Duodenal mucosa (tissue), 2 donors: ENCODE measurements around the gene COMMD7.
"Not testable (repeated sequence)": the region's sequence is repeated elsewhere in the genome, so short reads cannot be mapped to it uniquely, and the experiment has no call there.

Experiments
- H3K27ac ChIP-seq: one replicate; pipeline ENCODE4 v1.7.0; 2013; ENCODE audit warnings: low read depth, low read length
- H3K27me3 ChIP-seq, 2 donors: one replicate each; pipeline ENCODE4 v1.7.0; 2013; ENCODE audit warnings: low read length in 2 of 2, control low read depth in 1 of 2; ENCODE audit not compliant: insufficient read depth in 2 of 2, control insufficient read depth in 1 of 2
- H3K36me3 ChIP-seq, 2 donors: one replicate each; pipeline ENCODE4 v1.7.0; 2013; ENCODE audit warnings: low read length in 2 of 2, control low read depth in 1 of 2; ENCODE audit not compliant: insufficient read depth in 2 of 2, control insufficient read depth in 1 of 2
- H3K4me1 ChIP-seq, 2 donors: one replicate each; pipeline ENCODE4 v1.7.0; 2013; ENCODE audit warnings: low read length in 2 of 2, control low read depth in 1 of 2; ENCODE audit not compliant: insufficient read depth in 2 of 2, control insufficient read depth in 1 of 2
- H3K4me3 ChIP-seq, 2 donors: one replicate each; pipeline ENCODE4 v1.7.0; 2013; ENCODE audit warnings: low read length in 2 of 2, low read depth in 1 of 2
- H3K9ac ChIP-seq, 2 donors: one replicate each; pipeline ENCODE4 v1.7.0; 2013; ENCODE audit warnings: low read length in 2 of 2, low read depth in 1 of 2
- H3K9me3 ChIP-seq, 2 donors: one replicate each; pipeline ENCODE4 v1.7.0; 2013; ENCODE audit warnings: low read length in 2 of 2, control low read depth in 1 of 2; ENCODE audit not compliant: control insufficient read depth in 1 of 2

The COMMD7 gene

GRCh38 chr20:32728435-32728834, 14.8 kb downstream of the COMMD7 start:
- H3K9me3 ChIP-seq, H3K27me3 ChIP-seq, H3K27ac ChIP-seq, H3K4me1 ChIP-seq, H3K9ac ChIP-seq, H3K4me3 ChIP-seq: not testable (repeated sequence)
- H3K36me3 ChIP-seq, result peaks cover 5 to 18% of the 10 kb centered on the region in 2 donors

- Histone ChIP-seq H3K4me1 (peaks cover 0 to 8% of the 10 kb centered on the region in 2 donors), H3K4me3 (no peak overlapping the region), H3K9ac (no peak overlapping the region), H3K27me3 (no peaks in the 10 kb centered on the region), H3K27ac (no peak overlapping the region), H3K36me3 (peaks cover 5 to 18% of the 10 kb centered on the region in 2 donors), H3K9me3 (no peaks in the 10 kb centered on the region)
Observed at GRCh38 chr20:32727683-32728082, 15.6 kb downstream of the COMMD7 start.

GRCh38 chr20:32718749-32719348, 24.4 kb downstream of the COMMD7 start:
- Histone ChIP-seq H3K9me3 (no peaks in the 10 kb centered on the region), H3K4me3 (no peak overlapping the region), H3K36me3 (peaks cover 0 to 6% of the 10 kb centered on the region in 2 donors), H3K27ac (no peak overlapping the region), H3K27me3 (no peaks in the 10 kb centered on the region), H3K9ac (no peak overlapping the region), H3K4me1 (no peaks in the 10 kb centered on the region)

- H3K4me1 ChIP-seq, result no peaks in the 10 kb centered on the region
- H3K36me3 ChIP-seq, result peaks cover 0 to 8% of the 10 kb centered on the region in 2 donors
- H3K27me3 ChIP-seq, result no peaks in the 10 kb centered on the region
- no peaks in the 10 kb centered on the region for H3K9me3 ChIP-seq
- H3K9ac ChIP-seq, result no peak overlapping the region
- no peak overlapping the region for H3K4me3 ChIP-seq
- H3K27ac ChIP-seq, result no peak overlapping the region
Observed at GRCh38 chr20:32711346-32711745, 31.9 kb downstream of the COMMD7 start.

- no peaks in the 10 kb centered on the region for H3K9me3 ChIP-seq
- peaks cover 3 to 11% of the 10 kb centered on the region in 2 donors for H3K36me3 ChIP-seq
- no peaks in the 10 kb centered on the region for H3K4me1 ChIP-seq
- no peak overlapping the region for H3K4me3 ChIP-seq
- no peak overlapping the region for H3K27ac ChIP-seq
- no peaks in the 10 kb centered on the region for H3K27me3 ChIP-seq
- no peak overlapping the region for H3K9ac ChIP-seq
Observed at GRCh38 chr20:32709632-32710121, 33.6 kb downstream of the COMMD7 start.

- H3K36me3 ChIP-seq, result peaks cover 8 to 16% of the 10 kb centered on the region in 2 donors
- H3K9ac ChIP-seq, H3K27me3 ChIP-seq, H3K9me3 ChIP-seq, H3K4me1 ChIP-seq, H3K4me3 ChIP-seq, H3K27ac ChIP-seq: not testable (repeated sequence)
Observed at GRCh38 chr20:32709029-32709631, 34.1 kb downstream of the COMMD7 start.

- Histone ChIP-seq H3K9me3 (no peaks in the 10 kb centered on the region), H3K4me1 (no peaks in the 10 kb centered on the region), H3K36me3 (peaks cover 12 to 22% of the 10 kb centered on the region in 2 donors), H3K4me3 (no peak overlapping the region), H3K27me3 (no peaks in the 10 kb centered on the region), H3K27ac (no peak overlapping the region), H3K9ac (no peak overlapping the region)
Observed at GRCh38 chr20:32707691-32708581, 35.3 kb downstream of the COMMD7 start.

- no peak overlapping the region for H3K4me3 ChIP-seq
- no peak overlapping the region for H3K27ac ChIP-seq
- no peaks in the 10 kb centered on the region for H3K9me3 ChIP-seq
- H3K36me3 ChIP-seq, result peaks cover 19 to 28% of the 10 kb centered on the region in 2 donors
- no peaks in the 10 kb centered on the region for H3K27me3 ChIP-seq
- no peaks in the 10 kb centered on the region for H3K4me1 ChIP-seq
- no peak overlapping the region for H3K9ac ChIP-seq
Observed at GRCh38 chr20:32706486-32706885, 36.8 kb downstream of the COMMD7 start.

- no peaks in the 10 kb centered on the region for H3K9me3 ChIP-seq
- H3K4me1 ChIP-seq, result no peaks in the 10 kb centered on the region
- H3K27me3 ChIP-seq, result no peaks in the 10 kb centered on the region
- no peak overlapping the region for H3K4me3 ChIP-seq
- no peak overlapping the region for H3K27ac ChIP-seq
- H3K36me3 ChIP-seq, result peaks cover 19 to 32% of the 10 kb centered on the region in 2 donors
- no peak overlapping the region for H3K9ac ChIP-seq
Observed at GRCh38 chr20:32702706-32703425, 40.4 kb downstream of the COMMD7 start.
